Measurements from ENCODE around the gene TSPAN15. TPM values are rescaled to one million over a fixed set of nuclear protein-coding genes. Genes with fewer than 3 reads are reported as not detected.

TSPAN15 gene
- total and polyA plus RNA-seq, 5 experiments from 2014 or later = 0.55 to 1.1 (median 0.80) TPM; not detected in 1

GRCh38 chr10:69452676-69453415 lies 1.6 kb downstream of the TSPAN15 start:
- peaks cover 10 to 29% (median 18%) of the 10 kb centered on the region in 4 donors for H3K4me1 Mint-ChIP-seq
- H3K27me3 Mint-ChIP-seq = peaks cover 0 to 8% (median 0%) of the 10 kb centered on the region in 5 donors
- H3K36me3 Mint-ChIP-seq = no peaks in the 10 kb centered on the region
- peak overlapping the region; percentile 20 to 95 (median 86) for H3K4me3 Mint-ChIP-seq
- POLR2A ChIA-PET = no interaction called here
- H3K27ac Mint-ChIP-seq = peak overlapping the region in 2 of 10 donors; percentile 34 to 53
- H3K9me3 Mint-ChIP-seq = no peaks in the 10 kb centered on the region
- DNase-seq (no peak), ATAC-seq (no peak)

GRCh38 chr10:69453795-69454194 lies 2.5 kb downstream of the TSPAN15 start:
- Mint-ChIP-seq H3K36me3 (no peaks in the 10 kb centered on the region), H3K4me1 (peaks cover 10 to 29% (median 18%) of the 10 kb centered on the region in 4 donors), H3K27me3 (peaks cover 0 to 11% (median 0%) of the 10 kb centered on the region in 5 donors), H3K4me3 (no peak overlapping the region), H3K9me3 (no peaks in the 10 kb centered on the region), H3K27ac (no peak overlapping the region)
- POLR2A ChIA-PET = interaction anchor here (0.6 kb wide), 1 partner anchor 128 kb away, joined by 3 read pairs; no protein-coding TSS in a partner anchor
- ATAC-seq (no peak), DNase-seq (no peak)

- no peak overlapping the region for H3K27ac Mint-ChIP-seq
- peaks cover 7 to 23% (median 14%) of the 10 kb centered on the region in 4 donors for H3K4me1 Mint-ChIP-seq
- no peak for DNase-seq
- H3K36me3 Mint-ChIP-seq = no peaks in the 10 kb centered on the region
- H3K9me3 Mint-ChIP-seq = no peaks in the 10 kb centered on the region
- H3K4me3 Mint-ChIP-seq = no peak overlapping the region
- no peak for ATAC-seq
- H3K27me3 Mint-ChIP-seq = peaks cover 0 to 19% (median 4%) of the 10 kb centered on the region in 5 donors
- POLR2A ChIA-PET = interaction anchor here (0.7 kb wide), 1 partner anchor 1536 kb away, joined by 9 read pairs; no protein-coding TSS in a partner anchor
Observed at GRCh38 chr10:69455006-69455763, 3.9 kb downstream of the TSPAN15 start.

- ATAC-seq = no peak
- Mint-ChIP-seq H3K4me1 (peaks cover 2 to 12% (median 8%) of the 10 kb centered on the region in 4 donors), H3K36me3 (no peaks in the 10 kb centered on the region), H3K27me3 (peaks cover 0 to 19% (median 4%) of the 10 kb centered on the region in 5 donors), H3K4me3 (no peak overlapping the region), H3K27ac (no peak overlapping the region), H3K9me3 (no peaks in the 10 kb centered on the region)
- no peak for DNase-seq
- POLR2A ChIA-PET = no interaction called here
Observed at GRCh38 chr10:69456880-69457693, 5.8 kb downstream of the TSPAN15 start.

- no peaks in the 10 kb centered on the region for H3K9me3 Mint-ChIP-seq
- H3K36me3 Mint-ChIP-seq = no peaks in the 10 kb centered on the region
- peaks cover 0 to 19% (median 4%) of the 10 kb centered on the region in 5 donors for H3K27me3 Mint-ChIP-seq
- DNase-seq = no peak
- H3K27ac Mint-ChIP-seq = no peak overlapping the region
- peaks cover 1 to 6% (median 2%) of the 10 kb centered on the region in 4 donors for H3K4me1 Mint-ChIP-seq
- ATAC-seq = no peak
- no peak overlapping the region for H3K4me3 Mint-ChIP-seq
- POLR2A ChIA-PET = no interaction called here
Observed at GRCh38 chr10:69457771-69458237, 6.5 kb downstream of the TSPAN15 start.

- peaks cover 0 to 19% (median 2%) of the 10 kb centered on the region in 5 donors for H3K27me3 Mint-ChIP-seq
- ATAC-seq = no peak
Observed at GRCh38 chr10:69458430-69459100, 7.3 kb downstream of the TSPAN15 start.

GRCh38 chr10:69459101-69459790 lies 8.0 kb downstream of the TSPAN15 start:
- Mint-ChIP-seq H3K4me3 (no peak overlapping the region), H3K27me3 (peaks cover 0 to 19% (median 2%) of the 10 kb centered on the region in 5 donors), H3K4me1 (peaks cover 0 to 8% (median under 1%) of the 10 kb centered on the region in 4 donors), H3K27ac (no peak overlapping the region), H3K36me3 (no peaks in the 10 kb centered on the region), H3K9me3 (no peaks in the 10 kb centered on the region)
- DNase-seq (no peak), ATAC-seq (no peak)
- POLR2A ChIA-PET = no interaction called here

More at GRCh38 chr10:69458430-69459100, 7.3 kb downstream of the TSPAN15 start:
- Mint-ChIP-seq H3K9me3 (no peaks in the 10 kb centered on the region), H3K36me3 (no peaks in the 10 kb centered on the region), H3K4me1 (peaks cover 0 to 8% (median under 1%) of the 10 kb centered on the region in 4 donors), H3K27ac (no peak overlapping the region), H3K4me3 (no peak overlapping the region)
- DNase-seq = no peak
- POLR2A ChIA-PET = no interaction called here

GRCh38 chr10:69459893-69460575 lies 8.8 kb downstream of the TSPAN15 start:
- H3K4me1 Mint-ChIP-seq = peaks cover 0 to 12% (median 1%) of the 10 kb centered on the region in 4 donors
- DNase-seq (no peak), ATAC-seq (no peak)
- H3K36me3 Mint-ChIP-seq = no peaks in the 10 kb centered on the region
- H3K4me3 Mint-ChIP-seq = no peak overlapping the region
- H3K27ac Mint-ChIP-seq = no peak overlapping the region
- POLR2A ChIA-PET = no interaction called here
- peaks cover 0 to 19% (median 2%) of the 10 kb centered on the region in 5 donors for H3K27me3 Mint-ChIP-seq
- H3K9me3 Mint-ChIP-seq = no peaks in the 10 kb centered on the region

- Mint-ChIP-seq H3K27me3 (peaks cover 0 to 12% (median 2%) of the 10 kb centered on the region in 5 donors), H3K36me3 (no peaks in the 10 kb centered on the region), H3K27ac (peak overlapping the region in 2 of 10 donors; percentile 47), H3K9me3 (no peaks in the 10 kb centered on the region), H3K4me3 (no peak overlapping the region), H3K4me1 (peaks cover 0 to 19% (median 4%) of the 10 kb centered on the region in 4 donors)
- POLR2A ChIA-PET = no interaction called here
- DNase-seq (no peak), ATAC-seq (no peak)
Observed at GRCh38 chr10:69460576-69461242, 9.4 kb downstream of the TSPAN15 start.

- Mint-ChIP-seq H3K4me1 (peaks cover 0 to 21% (median 4%) of the 10 kb centered on the region in 4 donors), H3K27ac (peak overlapping the region in 1 of 10 donors; percentile 29), H3K36me3 (no peaks in the 10 kb centered on the region), H3K9me3 (no peaks in the 10 kb centered on the region), H3K27me3 (peaks cover 0 to 11% (median 2%) of the 10 kb centered on the region in 5 donors), H3K4me3 (no peak overlapping the region)
- ATAC-seq (no peak), DNase-seq (no peak)
- POLR2A ChIA-PET = interaction anchor here (0.6 kb wide), 1 partner anchor 51 kb away, joined by 6 read pairs; no protein-coding TSS in a partner anchor
Observed at GRCh38 chr10:69461243-69462025, 10.2 kb downstream of the TSPAN15 start.

Data from naive thymus-derived CD8-positive, alpha-beta T cell (primary cell).